Gastrocnemius medialis (tissue), 4 donors: ENCODE measurements around the gene CCDC188.

ENCODE experiments used
- CTCF ChIP-seq, 5 experiments: fragments of 450-650 bp in 3 of 5; fragments of 200-600 bp in 2 of 5; sonication (generic) in 2 of 5; IDR thresholded peaks in 4 of 5; conservative IDR thresholded peaks in 1 of 5; 1 replicate in 4 of 5; 2 replicates in 1 of 5; pipeline ENCODE4 v1.5.1; 2016 to 2019; ENCODE audit warnings: antibody characterized with exemption in 5 of 5, mild to moderate bottlenecking in 3 of 5, moderate library complexity in 3 of 5
- POLR2A ChIP-seq, 2 donors: fragments of 450-650 bp; IDR thresholded peaks; one replicate each; pipeline ENCODE4 v1.6.1; 2017; ENCODE audit warnings: antibody characterized with exemption in 2 of 2, mild to moderate bottlenecking in 2 of 2, moderate library complexity in 2 of 2

- TF ChIP-seq CTCF (IDR thresholded peaks at IDR 0.05 in 4 of 5, conservative IDR thresholded peaks at IDR 0.05 in 1 of 5), result no peak
- TF ChIP-seq POLR2A (IDR thresholded peaks at IDR 0.05), result no peak
These were observed 33.8 kb upstream of the CCDC188 start for GRCh38 chr22:20184501-20185165.
